WTC11 (cell line): ENCODE measurements around the gene CORO1C. TPM values are rescaled to one million over a fixed set of nuclear protein-coding genes. Genes with fewer than 3 reads are reported as not detected.

ENCODE experiments used
- ATAC-seq: fragments of 200-7000 bp; cut with Tn5 transposase; 2 replicates; pipeline ENCODE4 v1.10.0; 2021; ENCODE audit warnings: mild to moderate bottlenecking, moderate library complexity
- CTCF ChIA-PET: fragments of 300-600 bp; sonication (Branson Sonifier 250); formaldehyde crosslinking; loops from one replicate; lab custom pipeline; 2021; ENCODE audit warnings: antibody characterized with exemption; lab: Charles Lee
- POLR2A ChIA-PET: fragments of 350-600 bp; sonication (Branson Sonifier 250); formaldehyde crosslinking; loops from one replicate; lab custom pipeline; 2021; ENCODE audit warnings: antibody characterized with exemption; lab: Charles Lee
- DNase-seq: peaks from one replicate; pipeline ENCODE4 v3.0.0; 2021; ENCODE audit warnings: low spot score
- H3K27ac Mint-ChIP-seq: 2 replicates; pipeline ENCODE4 v1.8.0; 2021; ENCODE audit warnings: mixed read lengths
- H3K27me3 Mint-ChIP-seq: 2 replicates; pipeline ENCODE4 v1.8.0; 2021; ENCODE audit warnings: low read depth, mild to moderate bottlenecking, moderate library complexity, mixed read lengths
- H3K36me3 Mint-ChIP-seq: 2 replicates; pipeline ENCODE4 v1.8.0; 2021; ENCODE audit warnings: mixed read lengths
- H3K4me1 Mint-ChIP-seq: 2 replicates; pipeline ENCODE4 v1.8.0; 2022; ENCODE audit warnings: mixed read lengths
- H3K4me3 Mint-ChIP-seq: 2 replicates; pipeline ENCODE4 v1.8.0; 2021; ENCODE audit warnings: mild to moderate bottlenecking, moderate library complexity, mixed read lengths
- H3K9me3 Mint-ChIP-seq: 2 replicates; pipeline ENCODE4 v1.8.0; 2021; ENCODE audit warnings: mixed read lengths
- ARID4B ChIP-seq: sonication (generic); formaldehyde crosslinking; IDR thresholded peaks from 2 replicates; pipeline ENCODE4 v1.8.0; 2023; ENCODE audit warnings: missing genetic modification reagents, mild to moderate bottlenecking, borderline replicate concordance
- E2F1 ChIP-seq: sonication (generic); formaldehyde crosslinking; IDR thresholded peaks from 2 replicates; pipeline ENCODE4 v1.8.0; 2022; ENCODE audit warnings: mild to moderate bottlenecking, missing genetic modification reagents
- ELF4 ChIP-seq: sonication (generic); formaldehyde crosslinking; IDR thresholded peaks from 2 replicates; pipeline ENCODE4 v1.8.1; 2022; ENCODE audit warnings: low read depth, mild to moderate bottlenecking, moderate library complexity, missing genetic modification reagents
- EMX1 ChIP-seq: fragments of 250-450 bp; sonication (Bioruptor Pico); IDR thresholded peaks from 2 replicates; pipeline ENCODE4 v1.8.0; 2021; ENCODE audit warnings: mild to moderate bottlenecking
- IRF2 ChIP-seq: sonication (generic); formaldehyde crosslinking; IDR thresholded peaks from 2 replicates; pipeline ENCODE4 v1.8.0; 2022; ENCODE audit warnings: low read depth, missing genetic modification reagents, borderline replicate concordance
- JUN ChIP-seq: sonication (generic); formaldehyde crosslinking; IDR thresholded peaks from 2 replicates; pipeline ENCODE4 v1.8.0; 2023; ENCODE audit warnings: mild to moderate bottlenecking, missing genetic modification reagents
- MAX ChIP-seq: sonication (generic); formaldehyde crosslinking; IDR thresholded peaks from 2 replicates; pipeline ENCODE4 v1.8.0; 2022; ENCODE audit warnings: mild to moderate bottlenecking, missing genetic modification reagents
- MYBL2 ChIP-seq: sonication (generic); formaldehyde crosslinking; IDR thresholded peaks from 2 replicates; pipeline ENCODE4 v1.8.1; 2023; ENCODE audit warnings: mild to moderate bottlenecking, moderate library complexity, missing genetic modification reagents
- NR1H2 ChIP-seq: sonication (generic); formaldehyde crosslinking; IDR thresholded peaks from 2 replicates; pipeline ENCODE4 v1.9.0; 2021; ENCODE audit warnings: mild to moderate bottlenecking, moderate library complexity, missing genetic modification reagents
- NR3C1 ChIP-seq: sonication (generic); formaldehyde crosslinking; conservative IDR thresholded peaks from 2 replicates; pipeline ENCODE4 v1.8.1; 2023; ENCODE audit warnings: low read depth, mild to moderate bottlenecking, missing genetic modification reagents
- PRDM15 ChIP-seq: sonication (generic); formaldehyde crosslinking; IDR thresholded peaks from 2 replicates; pipeline ENCODE4 v1.8.0; 2022; ENCODE audit warnings: missing genetic modification reagents
- RORB ChIP-seq: fragments of 250-450 bp; sonication (Bioruptor Pico); IDR thresholded peaks from 2 replicates; pipeline ENCODE4 v1.9.0; 2021; ENCODE audit warnings: mild to moderate bottlenecking
- SP1 ChIP-seq: sonication (generic); formaldehyde crosslinking; conservative IDR thresholded peaks from 2 replicates; pipeline ENCODE4 v1.8.1; 2022; ENCODE audit warnings: missing genetic modification reagents
- TP53 ChIP-seq: sonication (generic); formaldehyde crosslinking; IDR thresholded peaks from 2 replicates; pipeline ENCODE4 v1.8.1; 2023; ENCODE audit warnings: mild to moderate bottlenecking, missing genetic modification reagents
- ZNF396 ChIP-seq: fragments of 250-450 bp; sonication (Bioruptor Pico); IDR thresholded peaks from 2 replicates; pipeline ENCODE4 v1.8.0; 2021; ENCODE audit warnings: mild to moderate bottlenecking, moderate library complexity, borderline replicate concordance
- total RNA-seq: library from RNA; stranded (reverse); gene quantifications from 3 replicates; pipeline ENCODE4 v1.2.3, GENCODE V29; 2021

The CORO1C gene
- total RNA-seq, 1 experiment from 2014 or later, result 113 TPM

GRCh38 chr12:108615918-108616317, 115.4 kb downstream of the CORO1C start (continued):
- TF ChIP-seq MAX (CRISPR knock-in tag) (no peak), SP1 (CRISPR knock-in tag) (no peak), JUN (CRISPR knock-in tag) (no peak), EMX1 (CRISPR knock-in tag) (no peak)

- CTCF ChIA-PET, result no interaction called here
- no peak for DNase-seq
- peaks cover 13% of the 10 kb centered on the region for H3K9me3 Mint-ChIP-seq
- TF ChIP-seq NR3C1 (CRISPR knock-in tag), result no peak
- no peak for TF ChIP-seq MYBL2
- no peak for TF ChIP-seq IRF2
- no peak for TF ChIP-seq ELF4 (CRISPR knock-in tag)
- no peak for TF ChIP-seq NR1H2 (CRISPR knock-in tag)
- TF ChIP-seq ARID4B (CRISPR knock-in tag), result no peak
- TF ChIP-seq ZNF396 (CRISPR knock-in tag), result no peak
- TF ChIP-seq, all 79 proteins: peak for 0
- Mint-ChIP-seq H3K27me3 (peaks cover 2% of the 10 kb centered on the region; the same call in 1 of the 2 replicates), H3K4me1 (peaks cover 32% of the 10 kb centered on the region), H3K36me3 (no peaks in the 10 kb centered on the region), H3K4me3 (no peak overlapping the region), H3K27ac (no peak overlapping the region)
- POLR2A ChIA-PET, result no interaction called here
- ATAC-seq, result no peak
Measured at GRCh38 chr12:108614639-108615038, 116.7 kb downstream of the CORO1C start.

- Mint-ChIP-seq H3K4me1 (peaks cover 27% of the 10 kb centered on the region), H3K4me3 (no peak overlapping the region), H3K27me3 (peaks cover 2% of the 10 kb centered on the region; the same call in 1 of the 2 replicates), H3K36me3 (no peaks in the 10 kb centered on the region), H3K9me3 (peaks cover 13% of the 10 kb centered on the region), H3K27ac (no peak overlapping the region)
- TF ChIP-seq RORB (CRISPR knock-in tag), result no peak
- no peak for TF ChIP-seq PRDM15
- TF ChIP-seq MYBL2, result no peak
- TF ChIP-seq TP53 (CRISPR knock-in tag), result no peak
- TF ChIP-seq E2F1 (CRISPR knock-in tag), result no peak
- POLR2A ChIA-PET, result no interaction called here
- DNase-seq (no peak), ATAC-seq (no peak)
- CTCF ChIA-PET, result interaction anchor here (0.6 to 1.9 kb wide), 3 partner anchors 44 to 120 kb away, joined by 3 to 6 read pairs (median 3); partner anchors contain the start of gene ISCU
Measured at GRCh38 chr12:108614041-108614440, 117.3 kb downstream of the CORO1C start.
